ENCODE measurements around the gene STAP1.
"Not testable (repeated sequence)": the region's sequence is repeated elsewhere in the genome, so short reads cannot be mapped to it uniquely, and the experiment has no call there.

STAP1 gene

DNA sequence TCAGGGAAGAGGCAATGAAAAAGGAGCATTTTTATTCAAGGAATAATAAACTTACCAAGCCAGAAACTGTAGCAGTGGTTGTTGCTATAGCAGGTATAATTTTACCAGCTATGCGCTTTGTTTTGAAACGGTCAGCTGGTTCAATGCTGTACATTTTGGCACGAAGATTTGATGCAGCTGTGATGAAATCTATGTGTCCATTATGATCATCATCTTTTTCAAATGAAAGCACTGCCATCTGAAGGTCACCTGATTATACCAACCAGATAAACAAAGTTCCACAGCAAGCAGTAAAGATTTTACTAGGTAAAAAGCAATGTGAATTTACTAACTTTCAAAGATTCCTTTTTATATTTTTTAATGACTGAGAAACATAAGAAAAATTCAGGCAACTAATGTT, 66.4 kb downstream of the STAP1 start:
- no peaks in the 10 kb centered on the region for H3K27me3 ChIP-seq (ENCODE audit: insufficient read depth, poor library complexity, severe bottlenecking)
- ATAC-seq (ENCODE audit: low read depth) (no peak), DNase-seq (ENCODE audit: low spot score) (no peak)
- H3K9me3 ChIP-seq (ENCODE audit: severe bottlenecking) = no peaks in the 10 kb centered on the region
- H3K36me3 ChIP-seq (ENCODE audit: low read depth) = peaks cover 93% of the 10 kb centered on the region
- H3K4me1 ChIP-seq (ENCODE audit: insufficient read depth, poor library complexity, severe bottlenecking) = no peaks in the 10 kb centered on the region
- TF ChIP-seq, protein P1, sequence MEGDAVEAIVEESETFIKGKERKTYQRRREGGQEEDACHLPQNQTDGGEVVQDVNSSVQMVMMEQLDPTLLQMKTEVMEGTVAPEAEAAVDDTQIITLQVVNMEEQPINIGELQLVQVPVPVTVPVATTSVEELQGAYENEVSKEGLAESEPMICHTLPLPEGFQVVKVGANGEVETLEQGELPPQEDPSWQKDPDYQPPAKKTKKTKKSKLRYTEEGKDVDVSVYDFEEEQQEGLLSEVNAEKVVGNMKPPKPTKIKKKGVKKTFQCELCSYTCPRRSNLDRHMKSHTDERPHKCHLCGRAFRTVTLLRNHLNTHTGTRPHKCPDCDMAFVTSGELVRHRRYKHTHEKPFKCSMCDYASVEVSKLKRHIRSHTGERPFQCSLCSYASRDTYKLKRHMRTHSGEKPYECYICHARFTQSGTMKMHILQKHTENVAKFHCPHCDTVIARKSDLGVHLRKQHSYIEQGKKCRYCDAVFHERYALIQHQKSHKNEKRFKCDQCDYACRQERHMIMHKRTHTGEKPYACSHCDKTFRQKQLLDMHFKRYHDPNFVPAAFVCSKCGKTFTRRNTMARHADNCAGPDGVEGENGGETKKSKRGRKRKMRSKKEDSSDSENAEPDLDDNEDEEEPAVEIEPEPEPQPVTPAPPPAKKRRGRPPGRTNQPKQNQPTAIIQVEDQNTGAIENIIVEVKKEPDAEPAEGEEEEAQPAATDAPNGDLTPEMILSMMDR (IDR thresholded peaks at IDR 0.05; ENCODE audit: poor library complexity, severe bottlenecking) = no peak
- no peak overlapping the region for H3K4me3 ChIP-seq (ENCODE audit: severe bottlenecking)
- no peak overlapping the region for H3K27ac ChIP-seq (ENCODE audit: poor library complexity, severe bottlenecking)

DNA sequence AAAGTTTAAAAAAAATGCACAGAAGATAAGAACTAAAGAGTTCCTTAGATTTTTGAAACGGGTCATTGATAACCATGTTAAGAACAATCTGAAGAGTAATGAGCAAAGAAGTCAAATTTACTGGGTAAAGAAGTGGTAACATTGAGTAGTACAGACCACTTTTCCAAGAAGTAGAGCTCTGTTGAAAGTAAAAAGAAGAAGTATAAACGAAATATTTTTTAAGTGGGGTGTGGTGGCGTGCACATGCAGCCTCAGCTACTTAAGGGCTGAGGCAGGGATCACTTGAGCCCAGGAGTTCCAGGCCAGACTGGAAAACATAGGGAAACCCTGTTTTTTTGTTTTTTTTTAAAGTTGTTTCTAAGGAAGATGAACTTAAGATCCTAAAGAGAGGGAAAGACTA, 74.0 kb downstream of the STAP1 start:
- H3K4me3 ChIP-seq (ENCODE audit: severe bottlenecking) = no peak overlapping the region
- H3K27ac ChIP-seq (ENCODE audit: poor library complexity, severe bottlenecking) = no peak overlapping the region
- DNase-seq (ENCODE audit: low spot score) (no peak), ATAC-seq (ENCODE audit: low read depth) (no peak)
- no peaks in the 10 kb centered on the region for H3K4me1 ChIP-seq (ENCODE audit: insufficient read depth, poor library complexity, severe bottlenecking)
- TF ChIP-seq, protein P1 (IDR thresholded peaks at IDR 0.05; ENCODE audit: poor library complexity, severe bottlenecking) = no peak
- no peaks in the 10 kb centered on the region for H3K9me3 ChIP-seq (ENCODE audit: severe bottlenecking)
- peaks cover 85% of the 10 kb centered on the region for H3K36me3 ChIP-seq (ENCODE audit: low read depth)
- no peaks in the 10 kb centered on the region for H3K27me3 ChIP-seq (ENCODE audit: insufficient read depth, poor library complexity, severe bottlenecking)

DNA sequence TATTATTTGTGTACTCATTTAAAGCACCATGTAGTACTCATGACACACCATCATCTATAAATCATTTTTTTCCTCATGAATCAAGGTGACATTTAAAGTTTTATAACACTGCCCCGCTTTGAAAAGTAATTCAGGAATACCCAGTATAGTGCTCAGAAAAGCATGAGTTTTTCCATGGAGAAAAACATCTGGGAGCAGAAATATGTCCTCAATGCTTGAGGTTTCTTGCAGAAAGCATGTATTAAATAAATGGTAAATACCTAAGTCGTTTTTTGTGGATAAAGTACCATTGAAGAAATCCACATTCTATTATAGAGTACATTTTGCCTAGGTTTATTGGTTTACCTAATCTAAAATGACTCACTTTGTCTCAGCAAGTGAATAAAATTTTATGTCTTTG, 76.2 kb downstream of the STAP1 start:
- Histone ChIP-seq H3K27ac (ENCODE audit: poor library complexity, severe bottlenecking) (no peak overlapping the region), H3K4me3 (ENCODE audit: severe bottlenecking) (no peak overlapping the region), H3K27me3 (ENCODE audit: insufficient read depth, poor library complexity, severe bottlenecking) (no peaks in the 10 kb centered on the region), H3K4me1 (ENCODE audit: insufficient read depth, poor library complexity, severe bottlenecking) (no peaks in the 10 kb centered on the region), H3K9me3 (ENCODE audit: severe bottlenecking) (no peaks in the 10 kb centered on the region), H3K36me3 (ENCODE audit: low read depth) (peaks cover 86% of the 10 kb centered on the region)
- TF ChIP-seq, protein P1 (IDR thresholded peaks at IDR 0.05; ENCODE audit: poor library complexity, severe bottlenecking) = no peak
- no peak for ATAC-seq (ENCODE audit: low read depth)
- no peak for DNase-seq (ENCODE audit: low spot score)

DNA sequence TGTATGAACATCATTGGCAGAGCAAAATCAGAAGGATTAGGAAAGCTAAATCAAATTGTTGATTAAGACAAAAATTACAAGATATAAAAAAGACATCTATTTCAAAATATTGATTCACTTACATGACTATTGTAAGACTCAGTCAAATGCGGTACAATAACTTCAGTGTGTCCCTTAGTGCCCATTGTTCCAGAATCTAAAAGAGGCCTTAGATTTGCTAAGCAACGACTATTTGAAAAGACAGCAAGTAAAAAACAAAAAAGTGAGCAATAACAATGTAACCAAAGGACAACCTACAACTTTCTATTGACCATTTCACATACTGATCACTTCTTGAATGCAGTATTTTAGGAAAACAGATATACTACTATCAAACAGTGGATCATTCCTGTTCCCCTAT, 76.8 kb downstream of the STAP1 start:
- H3K9me3 ChIP-seq (ENCODE audit: severe bottlenecking) = no peaks in the 10 kb centered on the region
- no peaks in the 10 kb centered on the region for H3K4me1 ChIP-seq (ENCODE audit: insufficient read depth, poor library complexity, severe bottlenecking)
- no peak overlapping the region for H3K27ac ChIP-seq (ENCODE audit: poor library complexity, severe bottlenecking)
- ATAC-seq (ENCODE audit: low read depth) (no peak), DNase-seq (ENCODE audit: low spot score) (no peak)
- TF ChIP-seq, protein P1 (IDR thresholded peaks at IDR 0.05; ENCODE audit: poor library complexity, severe bottlenecking) = no peak
- no peak overlapping the region for H3K4me3 ChIP-seq (ENCODE audit: severe bottlenecking)
- H3K27me3 ChIP-seq (ENCODE audit: insufficient read depth, poor library complexity, severe bottlenecking) = no peaks in the 10 kb centered on the region
- H3K36me3 ChIP-seq (ENCODE audit: low read depth) = peaks cover 86% of the 10 kb centered on the region

DNA sequence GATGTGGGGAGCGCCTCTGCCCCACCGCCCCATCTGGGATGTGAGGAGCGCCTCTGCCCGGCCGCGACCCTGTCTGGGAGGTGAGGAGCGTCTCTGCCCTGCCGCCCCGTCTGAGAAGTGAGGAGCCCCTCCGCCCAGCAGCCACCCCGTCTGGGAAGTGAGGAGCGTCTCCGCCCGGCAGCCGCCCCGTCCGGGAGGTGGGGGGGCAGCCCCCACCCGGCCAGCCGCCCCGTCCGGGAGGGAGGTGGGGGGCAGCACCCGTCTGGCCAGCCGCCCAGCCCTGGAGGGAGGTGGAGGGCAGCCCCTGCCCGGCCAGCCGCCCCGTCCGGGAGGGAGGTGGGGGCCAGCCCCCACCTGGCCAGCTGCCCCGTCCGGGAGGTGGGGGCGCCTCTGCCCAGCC, 78.5 kb downstream of the STAP1 start:
- peaks cover 86% of the 10 kb centered on the region for H3K36me3 ChIP-seq (ENCODE audit: low read depth)
- not testable (repeated sequence) for H3K27me3 ChIP-seq (ENCODE audit: insufficient read depth, poor library complexity, severe bottlenecking); ATAC-seq (ENCODE audit: low read depth)

More for the DNA sequence above, 78.5 kb downstream of the STAP1 start:
- H3K4me1 ChIP-seq (ENCODE audit: insufficient read depth, poor library complexity, severe bottlenecking); H3K27ac ChIP-seq (ENCODE audit: poor library complexity, severe bottlenecking); H3K4me3 ChIP-seq (ENCODE audit: severe bottlenecking); DNase-seq (ENCODE audit: low spot score); H3K9me3 ChIP-seq (ENCODE audit: severe bottlenecking): not testable (repeated sequence)

Measured in RWPE2 (cell line).